HepG2 (cell line): Measurements from ENCODE around the gene EEF1AKMT3. TPM values are rescaled to one million over a fixed set of nuclear protein-coding genes. Genes with fewer than 3 reads are reported as not detected.

Experiments
- ATAC-seq: fragments of 200-7000 bp; cut with Tn5 transposase; 3 replicates; pipeline ENCODE4 v1.9.1; 2020; ENCODE audit warnings: mild to moderate bottlenecking, moderate library complexity
- BruUV-seq: library from RNA; stranded (reverse); fragments of 400-500 nt; replicated peaks from 2 replicates; lab custom pipeline; 2021; lab: Mats Ljungman, UMichigan
- CTCF ChIA-PET: fragments of 300-600 bp; formaldehyde crosslinking; extraction: SDS; loops from one replicate; lab custom pipeline; 2021; ENCODE audit warnings: low total read pairs, inconsistent platforms, low intra/inter-chr PET ratio; lab: Yijun Ruan, JAX
- POLR2A ChIA-PET: fragments of 350-600 bp; sonication (Branson Sonifier 250); formaldehyde crosslinking; loops from one replicate; lab custom pipeline; 2020; ENCODE audit warnings: antibody characterized with exemption, inconsistent platforms; lab: Yijun Ruan, JAX
- DNase-seq: peaks from one replicate; pipeline ENCODE4 v3.0.0-alpha.2; 2015; ENCODE audit warnings: low spot score
- FAIRE-seq: peaks from 3 replicates; lab custom pipeline; 2011; peaks lifted over from hg19 to GRCh38; lab: Jason Lieb, UNC
- H2AFZ ChIP-seq: one replicate; pipeline ENCODE4 v1.6.1; 2011; ENCODE audit warnings: low read length, inconsistent platforms
- H3K27ac ChIP-seq: fragments of 300-600 bp; 3 replicates; pipeline ENCODE4 v1.8.0; 2011; ENCODE audit warnings: mixed run types, mild to moderate bottlenecking, mixed read lengths, low read length, inconsistent platforms; ENCODE audit not compliant: insufficient read depth; ENCODE audit errors: extremely low read length
- H3K27me3 ChIP-seq, 2 experiments: fragments of 200-600 bp in 1 of 2; 2 replicates in 1 of 2; 3 replicates in 1 of 2; pipeline versions ENCODE4 v1.6.0 to v1.8.0; 2011; ENCODE audit warnings: low read length in 2 of 2, mild to moderate bottlenecking in 2 of 2, moderate library complexity in 2 of 2, inconsistent platforms in 1 of 2; ENCODE audit not compliant: insufficient read depth in 2 of 2, control insufficient read depth in 1 of 2
- H3K36me3 ChIP-seq, 2 experiments: fragments of 200-600 bp in 1 of 2; replicated peaks in 1 of 2; 2 replicates in 1 of 2; 3 replicates in 1 of 2; pipeline versions ENCODE4 v1.5.1 to v1.8.0; 2011; ENCODE audit warnings: low read length in 2 of 2, inconsistent platforms in 1 of 2; ENCODE audit not compliant: insufficient read depth in 2 of 2, control insufficient read depth in 1 of 2
- H3K4me1 ChIP-seq: 2 replicates; pipeline ENCODE4 v1.5.1; 2012; ENCODE audit warnings: low read length, inconsistent platforms; ENCODE audit not compliant: insufficient read depth
- H3K4me2 ChIP-seq: 2 replicates; pipeline ENCODE4 v1.6.0; 2011; ENCODE audit warnings: low read depth, low read length, inconsistent platforms
- H3K4me3 ChIP-seq, 3 experiments: fragments of 200-600 bp in 1 of 3; sonication (generic), shearing (Covaris generic) in 1 of 3; replicated peaks in 1 of 3; 2 replicates each; pipeline ENCODE4 v1.5.1; 2011 to 2016; ENCODE audit warnings: low read length in 3 of 3, inconsistent platforms in 2 of 3, low read depth in 2 of 3, mild to moderate bottlenecking in 2 of 3, control low read depth in 1 of 3, mixed read lengths in 1 of 3; ENCODE audit not compliant: insufficient read depth in 1 of 3
- H3K79me2 ChIP-seq: one replicate; pipeline ENCODE4 v1.6.1; 2011; ENCODE audit warnings: low read length, inconsistent platforms; ENCODE audit not compliant: insufficient read depth
- H3K9ac ChIP-seq: 2 replicates; pipeline ENCODE4 v1.6.0; 2011; ENCODE audit warnings: mild to moderate bottlenecking, low read depth, low read length, inconsistent platforms; ENCODE audit not compliant: insufficient read depth
- H3K9me3 ChIP-seq: 2 replicates; pipeline ENCODE4 v1.5.1; 2012; ENCODE audit warnings: mild to moderate bottlenecking, low read length
- H4K20me1 ChIP-seq: 2 replicates; pipeline ENCODE4 v1.6.0; 2011; ENCODE audit warnings: inconsistent platforms, mild to moderate bottlenecking, low read length, moderate library complexity; ENCODE audit not compliant: insufficient read depth
- CC2D1A ChIP-seq: sonication (generic); formaldehyde crosslinking; IDR thresholded peaks from 2 replicates; pipeline ENCODE4 v1.8.1; 2023; ENCODE audit warnings: mild to moderate bottlenecking, missing genetic modification reagents
- CTCF ChIP-seq: sonication (generic); formaldehyde crosslinking; IDR thresholded peaks from 2 replicates; pipeline ENCODE4 v1.5.0; 2020; ENCODE audit warnings: mild to moderate bottlenecking, missing genetic modification reagents, moderate library complexity
- GFI1 ChIP-seq: sonication (generic); formaldehyde crosslinking; IDR thresholded peaks from 2 replicates; pipeline ENCODE4 v1.5.0; 2020; ENCODE audit warnings: missing genetic modification reagents, mild to moderate bottlenecking, borderline replicate concordance
- HNF1B ChIP-seq: sonication (generic); formaldehyde crosslinking; IDR thresholded peaks from 2 replicates; pipeline ENCODE4 v1.5.1; 2020; ENCODE audit warnings: mild to moderate bottlenecking, moderate library complexity, missing genetic modification reagents
- HNRNPK ChIP-seq: fragments of 200-400 bp; formaldehyde crosslinking; IDR thresholded peaks from 2 replicates; pipeline ENCODE4 v1.6.1; 2018; ENCODE audit warnings: low read length, low read depth, moderate library complexity, mild to moderate bottlenecking; ENCODE audit not compliant: poor library complexity, severe bottlenecking
- MTA3 ChIP-seq: sonication (generic); formaldehyde crosslinking; IDR thresholded peaks from 2 replicates; pipeline ENCODE4 v1.4.0; 2020; ENCODE audit warnings: missing genetic modification reagents
- NCOA5 ChIP-seq: sonication (generic); formaldehyde crosslinking; IDR thresholded peaks from 2 replicates; pipeline ENCODE4 v1.4.0; 2020; ENCODE audit warnings: missing genetic modification reagents
- SMC3 ChIP-seq: IDR thresholded peaks from 2 replicates; pipeline ENCODE4 v1.6.1; 2011; ENCODE audit warnings: low read length, improper control_type of control experiment
- STAG1 ChIP-seq: sonication (generic); formaldehyde crosslinking; IDR thresholded peaks from 2 replicates; pipeline ENCODE4 v1.4.0; 2020; ENCODE audit warnings: missing genetic modification reagents
- TOE1 ChIP-seq: sonication (generic); formaldehyde crosslinking; IDR thresholded peaks from 2 replicates; pipeline ENCODE4 v1.4.0; 2020; ENCODE audit warnings: mild to moderate bottlenecking, missing genetic modification reagents
- ZBTB33 ChIP-seq: sonication (generic); formaldehyde crosslinking; IDR thresholded peaks from 2 replicates; pipeline ENCODE4 v1.4.0; 2020; ENCODE audit warnings: missing genetic modification reagents
- ZNF180 ChIP-seq: sonication (generic); formaldehyde crosslinking; IDR thresholded peaks from 2 replicates; pipeline ENCODE4 v1.4.0; 2020; ENCODE audit warnings: low read depth, missing genetic modification reagents, borderline replicate concordance
- ZNF331 ChIP-seq: sonication (generic); formaldehyde crosslinking; IDR thresholded peaks from 2 replicates; pipeline ENCODE4 v1.4.0; 2020; ENCODE audit warnings: missing genetic modification reagents
- ZNF382 ChIP-seq: sonication (generic); formaldehyde crosslinking; IDR thresholded peaks from 2 replicates; pipeline ENCODE4 v1.5.0; 2020; ENCODE audit warnings: missing genetic modification reagents, mild to moderate bottlenecking, borderline replicate concordance
- ZNF503 ChIP-seq: sonication (generic); formaldehyde crosslinking; IDR thresholded peaks from 2 replicates; pipeline ENCODE4 v1.4.0; 2020; ENCODE audit warnings: missing genetic modification reagents
- ZSCAN21 ChIP-seq: sonication (generic); formaldehyde crosslinking; IDR thresholded peaks from 2 replicates; pipeline ENCODE4 v1.8.0; 2022; ENCODE audit warnings: mild to moderate bottlenecking, missing genetic modification reagents, moderate library complexity, borderline replicate concordance
- WGBS: methylation state at CpG from one replicate; pipeline ENCODE4 v1.1.6; 2017; ENCODE audit warnings: low lambda C conversion rate; 5-methylcytosine and 5-hydroxymethylcytosine counted together
- in situ Hi-C: cut with HindIII; loops from 2 replicates; pipeline ENCODE4 v1.10.0; 2017; ENCODE audit warnings: low pct_unique_long_range_greater_than_20kb; ENCODE audit not compliant: extremely low pct_ligation_motif_present
- intact Hi-C: fragments of 100-400 bp; cut with micrococcal nuclease; formaldehyde crosslinking; loops from one replicate; pipeline ENCODE4 v1.10.0; 2022; ENCODE audit not compliant: unreplicated experiment
- polyA plus RNA-seq, 8 experiments: library from polyadenylated mRNA; depleted of rRNA in 3 of 8; stranded (reverse) in 7 of 8; unstranded in 1 of 8; fragments of >200 nt; fragmentation: Illumina TruSeq in 4 of 8; extraction: Trizol in 4 of 8; gene quantifications; 2 replicates each; pipeline versions ENCODE4 v1.2.1 to v1.2.3, GENCODE V29; 2011 to 2016; ENCODE audit warnings: low read depth in 4 of 8, missing spikeins in 1 of 8, mixed read lengths in 1 of 8; ENCODE audit not compliant: insufficient read depth in 1 of 8
- total RNA-seq, 5 experiments: library from RNA; depleted of rRNA; stranded (reverse); fragments of >200 nt; fragmentation: Illumina TruSeq; extraction: Trizol; gene quantifications; 2 replicates each; pipeline ENCODE4 v1.2.3, GENCODE V29; 2016; ENCODE audit warnings: low read depth in 1 of 5

The EEF1AKMT3 gene
- total and polyA plus RNA-seq, 2 of the 13 experiments (the other 11 are each of a cell fraction or from before 2014, with no cell fraction given): 4.7 to 11.4 TPM

GRCh38 chr12:57815177-57816000 lies 43.0 kb downstream of the EEF1AKMT3 start:
- ChIA-PET CTCF (interaction anchor here (1.3 kb wide), 1 partner anchor 12 kb away, joined by 4 read pairs; no protein-coding TSS in a partner anchor), POLR2A (interaction anchor here (0.8 to 1.9 kb wide), 3 partner anchors 29 to 43 kb away, joined by 3 to 6 read pairs (median 3); partner anchors contain the start of genes CTDSP2, EEF1AKMT3 and METTL1)
- Histone ChIP-seq H3K27me3 (no peaks in the 10 kb centered on the region), H3K9me3 (no peaks in the 10 kb centered on the region), H3K79me2 (no peaks in the 10 kb centered on the region), H3K4me1 (peaks cover 84% of the 10 kb centered on the region), H2AFZ (no peak overlapping the region), H3K4me2 (no peak overlapping the region), H3K36me3 (no peaks in the 10 kb centered on the region), H3K27ac (no peak overlapping the region), H3K9ac (no peak overlapping the region), H3K4me3 (no peak overlapping the region), H4K20me1 (no peaks in the 10 kb centered on the region)
- in situ Hi-C loops (no loop called here), intact Hi-C loops (no loop called here)
- WGBS: 92% methylated on average over 9 of the region's 13 CpGs
- FAIRE-seq: no peak
- peak; percentile 62 for ATAC-seq
- no TSS peak for BruUV-seq
- peak; percentile 42 for DNase-seq
- TF ChIP-seq MTA3 (CRISPR knock-in tag) (no peak), ZNF331 (CRISPR knock-in tag) (0 out of 2 replicates have a peak, but pooled peaks have one; percentile 20), ZNF503 (CRISPR knock-in tag) (no peak), HNF1B (CRISPR knock-in tag) (peak; percentile 56; the same call in 1 of the 2 replicates), ZBTB33 (peak; percentile 63), NCOA5 (CRISPR knock-in tag) (no peak), CC2D1A (CRISPR knock-in tag) (no peak), HNRNPK (no peak), SMC3 (peak; percentile 6; the same call in 1 of the 2 replicates), STAG1 (CRISPR knock-in tag) (peak; percentile 57), ZNF180 (CRISPR knock-in tag) (no peak), CTCF (peak; percentile 59), TOE1 (no peak), GFI1 (CRISPR knock-in tag) (no peak), ZSCAN21 (CRISPR knock-in tag) (no peak), ZNF382 (no peak)
